ENCODE results near the gene SPATA19. TPM values are rescaled to one million over a fixed set of nuclear protein-coding genes. Genes with fewer than 3 reads are reported as not detected.

The SPATA19 gene
- not detected in 2 replicates for total RNA-seq

DNA sequence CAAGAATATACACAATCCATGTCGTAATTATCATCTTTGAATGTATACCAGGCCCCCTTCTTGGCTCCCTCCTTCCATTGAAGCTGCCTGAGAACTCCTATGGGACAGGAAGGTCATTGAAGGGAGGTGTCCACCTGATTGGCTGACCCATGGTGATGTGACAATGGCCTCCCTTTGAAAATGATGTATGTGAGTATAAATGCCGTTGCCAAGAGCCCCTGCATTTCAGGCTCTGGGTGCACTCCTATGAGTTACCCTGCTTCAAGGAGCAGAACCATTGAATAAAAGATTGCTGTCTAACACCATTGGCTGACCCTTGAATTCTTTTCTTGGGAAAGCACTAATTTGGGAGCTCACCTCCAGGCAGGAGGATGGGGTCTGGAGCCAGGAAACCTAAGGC lies at the start of gene SPATA19:
SPATA19 (minus strand) TSS at position 101 of the 400 bp plus-strand sequence; CDS start at position 34, 67 bp downstream.
- H3K9me3 Mint-ChIP-seq, result peaks cover 2% of the 10 kb centered on the region
- ChIA-PET POLR2A (no interaction called here), CTCF (no interaction called here)
- no peak for TF ChIP-seq CTCF (IDR thresholded peaks at IDR 0.05)
- no peaks in the 10 kb centered on the region for H3K27me3 Mint-ChIP-seq
- intact Hi-C loops (cut with micrococcal nuclease), result no loop called here
- DNase-seq, result no peak
- ATAC-seq (ENCODE audit: low read depth), result no peak
- H3K36me3 Mint-ChIP-seq (ENCODE audit: low read depth), result no peaks in the 10 kb centered on the region
- H3K4me3 Mint-ChIP-seq, result no peak within 1 kb of the TSS
- no peak within 1 kb of the TSS for H3K27ac Mint-ChIP-seq
- no peaks in the 10 kb centered on the region for H3K4me1 Mint-ChIP-seq

- peak overlapping the region; percentile 64 for H3K4me3 Mint-ChIP-seq
- POLR2A ChIA-PET, result no interaction called here
- peak; percentile 80 for ATAC-seq (ENCODE audit: low read depth)
These were observed 49.8 kb upstream of the SPATA19 start for GRCh38 chr11:133895061-133895479.

DNA sequence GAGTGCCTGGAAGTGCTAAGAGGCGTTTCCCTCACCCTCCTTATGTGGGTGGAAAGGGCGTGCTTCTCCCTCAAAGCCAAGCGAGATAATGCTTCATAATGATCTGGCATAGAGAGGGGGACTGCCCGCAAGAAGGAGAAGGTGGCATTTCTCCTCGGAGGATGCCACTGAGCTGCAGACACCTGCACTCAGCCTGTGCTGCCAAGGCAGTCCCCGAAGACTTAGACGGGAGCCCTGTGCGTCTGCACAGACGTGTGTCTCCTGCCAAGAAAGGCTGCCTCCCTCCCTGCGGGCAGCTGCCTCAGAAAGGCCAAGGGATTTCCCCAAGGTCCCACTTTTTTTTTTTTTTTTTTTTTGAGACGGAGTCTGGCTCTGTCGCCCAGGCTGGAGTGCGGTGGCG lies 48.1 kb upstream of the SPATA19 start:
- H3K4me3 Mint-ChIP-seq, result no peak overlapping the region
- no peak overlapping the region for H3K27ac Mint-ChIP-seq
- ChIA-PET CTCF (no interaction called here), POLR2A (no interaction called here)
- H3K36me3 Mint-ChIP-seq (ENCODE audit: low read depth), result no peaks in the 10 kb centered on the region
- H3K27me3 Mint-ChIP-seq, result peaks cover 9% of the 10 kb centered on the region
- no peak for TF ChIP-seq CTCF (IDR thresholded peaks at IDR 0.05)
- ATAC-seq (ENCODE audit: low read depth) (no peak), DNase-seq (no peak)
- H3K9me3 Mint-ChIP-seq, result no peaks in the 10 kb centered on the region
- H3K4me1 Mint-ChIP-seq, result peaks cover 24% of the 10 kb centered on the region
- intact Hi-C loops (cut with micrococcal nuclease), result no loop called here

More at GRCh38 chr11:133895061-133895479, 49.8 kb upstream of the SPATA19 start:
- peaks cover 24% of the 10 kb centered on the region for H3K4me1 Mint-ChIP-seq
- H3K27ac Mint-ChIP-seq, result peak overlapping the region; percentile 76
- no peaks in the 10 kb centered on the region for H3K9me3 Mint-ChIP-seq
- peaks cover 8% of the 10 kb centered on the region for H3K27me3 Mint-ChIP-seq
- TF ChIP-seq CTCF (IDR thresholded peaks at IDR 0.05), result no peak
- H3K36me3 Mint-ChIP-seq (ENCODE audit: low read depth), result no peaks in the 10 kb centered on the region
- no peak for DNase-seq
- CTCF ChIA-PET, result no interaction called here
- intact Hi-C loops (cut with micrococcal nuclease), result loop anchor here (5.0 kb wide), 1 partner anchor 62 kb away; the partner anchor contains the start of gene IGSF9B

DNA sequence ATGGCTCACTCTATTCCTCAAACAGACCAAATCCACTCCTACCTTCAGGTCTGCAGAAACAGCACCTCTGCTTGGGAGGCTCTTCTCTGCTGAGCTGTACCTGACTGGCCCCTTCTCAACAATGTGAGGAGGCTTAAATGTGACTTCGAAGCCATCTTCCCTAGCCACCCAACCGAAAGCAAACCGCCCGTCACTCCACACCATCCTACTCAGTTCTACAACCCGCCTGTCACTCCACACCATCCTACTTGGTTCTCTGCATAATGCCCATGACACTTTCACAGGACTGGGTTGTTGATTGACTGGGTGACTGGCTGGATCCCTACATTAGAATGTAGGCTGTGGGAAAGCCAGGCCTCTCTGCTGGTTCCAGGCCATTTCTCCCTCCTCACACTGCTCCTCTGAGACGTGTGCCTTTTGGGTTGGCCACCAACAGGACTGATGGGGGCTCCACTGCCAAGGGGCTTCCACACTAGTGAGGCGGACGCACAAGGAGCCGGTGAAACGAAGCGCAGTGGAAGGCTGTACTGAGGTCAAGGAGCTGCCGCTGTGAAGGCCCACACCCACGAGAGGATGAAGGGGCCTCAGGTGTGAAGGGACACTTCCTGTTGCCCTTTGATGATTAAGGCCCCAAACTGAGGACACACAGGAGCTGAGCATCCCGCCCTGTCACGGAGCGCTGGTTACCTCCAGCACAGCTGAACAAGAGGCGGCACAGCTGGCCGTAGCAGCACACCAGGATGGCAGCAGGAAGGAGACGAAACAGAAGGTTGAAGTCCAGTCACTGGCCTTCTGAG lies 47.5 kb upstream of the SPATA19 start:
- CTCF ChIA-PET, result no interaction called here
- Mint-ChIP-seq H3K36me3 (ENCODE audit: low read depth) (no peaks in the 10 kb centered on the region), H3K4me1 (peaks cover 19% of the 10 kb centered on the region), H3K27ac (no peak overlapping the region), H3K9me3 (no peaks in the 10 kb centered on the region), H3K4me3 (no peak overlapping the region), H3K27me3 (peaks cover 9% of the 10 kb centered on the region)
- no peak for DNase-seq
- intact Hi-C loops (cut with micrococcal nuclease), result no loop called here
- no peak for ATAC-seq (ENCODE audit: low read depth)
- POLR2A ChIA-PET, result no interaction called here
- no peak for TF ChIP-seq CTCF (IDR thresholded peaks at IDR 0.05)

- ATAC-seq (ENCODE audit: low read depth) (no peak), DNase-seq (no peak)
- Mint-ChIP-seq H3K4me1 (peaks cover 18% of the 10 kb centered on the region), H3K27ac (no peak overlapping the region), H3K9me3 (no peaks in the 10 kb centered on the region), H3K36me3 (ENCODE audit: low read depth) (no peaks in the 10 kb centered on the region), H3K4me3 (no peak overlapping the region), H3K27me3 (peaks cover 9% of the 10 kb centered on the region)
- CTCF ChIA-PET, result no interaction called here
- POLR2A ChIA-PET, result no interaction called here
- TF ChIP-seq CTCF (IDR thresholded peaks at IDR 0.05), result no peak
- intact Hi-C loops (cut with micrococcal nuclease), result no loop called here
These were observed 46.8 kb upstream of the SPATA19 start for GRCh38 chr11:133892126-133892525.

All from activated B cell treated with CpG ODN at 0.5 μM for 24 hours (primary cell).